Activated B cell treated with CpG ODN at 0.5 μM for 24 hours (primary cell): ENCODE measurements around the gene GNL1. TPM values are rescaled to one million over a fixed set of nuclear protein-coding genes. Genes with fewer than 3 reads are reported as not detected.

Source experiments
- ATAC-seq: fragments of 200-7000 bp; cut with Tn5 transposase; one replicate; pipeline ENCODE4 v1.10.0; 2021; ENCODE audit warnings: low read depth, mild to moderate bottlenecking, moderate library complexity
- CTCF ChIA-PET: fragments of 350-600 bp; sonication (Branson Sonifier 250); formaldehyde crosslinking; loops from one replicate; lab custom pipeline; 2021; ENCODE audit warnings: antibody characterized with exemption; lab: Charles Lee
- POLR2A ChIA-PET: fragments of 350-600 bp; sonication (Branson Sonifier 250); formaldehyde crosslinking; loops from one replicate; lab custom pipeline; 2021; ENCODE audit warnings: antibody characterized with exemption; lab: Charles Lee
- DNase-seq: peaks from one replicate; pipeline ENCODE4 v3.0.0; 2022
- H3K27ac Mint-ChIP-seq: one replicate; pipeline ENCODE4 v1.8.0; 2020; ENCODE audit warnings: mixed read lengths
- H3K27me3 Mint-ChIP-seq: one replicate; pipeline ENCODE4 v1.8.0; 2021; ENCODE audit warnings: mixed read lengths
- H3K36me3 Mint-ChIP-seq: one replicate; pipeline ENCODE4 v1.8.0; 2021; ENCODE audit warnings: low read depth, mixed read lengths
- H3K4me1 Mint-ChIP-seq: one replicate; pipeline ENCODE4 v1.8.0; 2021; ENCODE audit warnings: mixed read lengths
- H3K4me3 Mint-ChIP-seq: one replicate; pipeline ENCODE4 v1.8.0; 2020; ENCODE audit warnings: mild to moderate bottlenecking, mixed read lengths
- H3K9me3 Mint-ChIP-seq: one replicate; pipeline ENCODE4 v1.8.0; 2020; ENCODE audit warnings: mixed read lengths
- CTCF ChIP-seq: fragments of 200-600 bp; IDR thresholded peaks from one replicate; pipeline ENCODE4 v1.8.0; 2022; ENCODE audit warnings: antibody characterized with exemption, mild to moderate bottlenecking
- intact Hi-C: fragments of 100-400 bp; cut with micrococcal nuclease; formaldehyde crosslinking; loops from one replicate; pipeline ENCODE4 v1.15.1; 2024
- total RNA-seq: library from RNA; stranded (reverse); gene quantifications from 2 replicates; pipeline ENCODE4 v1.2.3, GENCODE V29; 2022

The GNL1 gene
- total RNA-seq, 1 donor from 2014 or later, result 67.4 TPM

- Mint-ChIP-seq H3K4me3 (peak overlapping the region; percentile 94), H3K27me3 (no peaks in the 10 kb centered on the region), H3K4me1 (peaks cover 40% of the 10 kb centered on the region), H3K9me3 (no peaks in the 10 kb centered on the region), H3K36me3 (peaks cover 71% of the 10 kb centered on the region), H3K27ac (peak overlapping the region; percentile 97)
- intact Hi-C loops, result loop anchor here (1.0 to 10.0 kb wide), 10 partner anchors 14 to 1065 kb away; partner anchors contain the start of genes ABCF1, C6orf136, DHX16 and HLA-E
- CTCF ChIA-PET, result interaction anchor here (0.9 to 3.2 kb wide), 4 partner anchors 11 to 73 kb away, joined by 5 to 15 read pairs (median 10); no protein-coding TSS in a partner anchor
- POLR2A ChIA-PET, result interaction anchor here (0.6 to 5.3 kb wide), 19 partner anchors 11 to 1168 kb away, joined by 3 to 63 read pairs (median 5); partner anchors contain the start of genes ABCF1, MDC1, MRPS18B and PPP1R10
- DNase-seq (no peak), ATAC-seq (no peak)
- no peak for TF ChIP-seq CTCF
These were observed 548 bp downstream of the GNL1 start for GRCh38 chr6:30555816-30556065.

GRCh38 chr6:30554962-30555815, 1.1 kb downstream of the GNL1 start:
- H3K4me1 Mint-ChIP-seq, result peaks cover 39% of the 10 kb centered on the region
- no peak for TF ChIP-seq CTCF
- DNase-seq, result no peak
- H3K27me3 Mint-ChIP-seq, result no peaks in the 10 kb centered on the region
- H3K36me3 Mint-ChIP-seq, result peaks cover 73% of the 10 kb centered on the region
- POLR2A ChIA-PET, result interaction anchor here (0.6 to 5.3 kb wide), 21 partner anchors 11 to 1169 kb away, joined by 3 to 63 read pairs (median 5); partner anchors contain the start of genes ABCF1, MDC1, MRPS18B and PPP1R10
- CTCF ChIA-PET, result interaction anchor here (0.9 to 3.2 kb wide), 5 partner anchors 10 to 73 kb away, joined by 4 to 15 read pairs (median 5); no protein-coding TSS in a partner anchor
- H3K27ac Mint-ChIP-seq, result peak overlapping the region; percentile 97
- peak overlapping the region; percentile 94 for H3K4me3 Mint-ChIP-seq
- intact Hi-C loops, result loop anchor here (5.0 to 10.0 kb wide), 2 partner anchors 340 to 488 kb away; partner anchors contain the start of genes PPP1R11 and TRIM26
- no peak for ATAC-seq
- no peaks in the 10 kb centered on the region for H3K9me3 Mint-ChIP-seq

GRCh38 chr6:30554404-30554803, 1.9 kb downstream of the GNL1 start:
- Mint-ChIP-seq H3K4me3 (peak overlapping the region; percentile 94), H3K27me3 (no peaks in the 10 kb centered on the region), H3K9me3 (no peaks in the 10 kb centered on the region), H3K27ac (no peak overlapping the region), H3K36me3 (peaks cover 75% of the 10 kb centered on the region), H3K4me1 (peaks cover 34% of the 10 kb centered on the region)
- intact Hi-C loops, result loop anchor here (10.0 kb wide), 1 partner anchor 340 kb away; the partner anchor contains the start of gene TRIM26
- no peak for ATAC-seq
- POLR2A ChIA-PET, result interaction anchor here (0.5 to 5.3 kb wide), 10 partner anchors 10 to 104 kb away, joined by 3 to 63 read pairs (median 6); partner anchors contain the start of gene ABCF1
- TF ChIP-seq CTCF, result no peak
- DNase-seq, result no peak
- CTCF ChIA-PET, result interaction anchor here (1.2 to 3.2 kb wide), 2 partner anchors 9 to 16 kb away, joined by 4 to 15 read pairs; no protein-coding TSS in a partner anchor

GRCh38 chr6:30548375-30548774, 7.9 kb downstream of the GNL1 start:
- intact Hi-C loops, result loop anchor here (10.0 kb wide), 1 partner anchor 536 kb away; no protein-coding TSS in a partner anchor
- Mint-ChIP-seq H3K27ac (no peak overlapping the region), H3K4me1 (peaks cover 15% of the 10 kb centered on the region), H3K36me3 (peaks cover 76% of the 10 kb centered on the region), H3K9me3 (no peaks in the 10 kb centered on the region), H3K4me3 (no peak overlapping the region), H3K27me3 (no peaks in the 10 kb centered on the region)
- ATAC-seq (no peak), DNase-seq (no peak)
- CTCF ChIA-PET, result interaction anchor here (1.0 to 15.7 kb wide), 2 partner anchors 64 to 183 kb away, joined by 3 to 411 read pairs; no protein-coding TSS in a partner anchor
- TF ChIP-seq CTCF, result no peak
- POLR2A ChIA-PET, result interaction anchor here (1.1 to 1.3 kb wide), 2 partner anchors 58 to 69 kb away, joined by 3 read pairs; no protein-coding TSS in a partner anchor
